CD4-positive, alpha-beta T cell treated with Interleukin-17A for 4 hours (primary cell): Measurements from ENCODE around the gene C3orf22.

Experiments
- DNase-seq: peaks from one replicate; pipeline ENCODE4 v3.0.0-alpha.2; 2020; ENCODE audit warnings: mixed read lengths

C3orf22 gene

DNA sequence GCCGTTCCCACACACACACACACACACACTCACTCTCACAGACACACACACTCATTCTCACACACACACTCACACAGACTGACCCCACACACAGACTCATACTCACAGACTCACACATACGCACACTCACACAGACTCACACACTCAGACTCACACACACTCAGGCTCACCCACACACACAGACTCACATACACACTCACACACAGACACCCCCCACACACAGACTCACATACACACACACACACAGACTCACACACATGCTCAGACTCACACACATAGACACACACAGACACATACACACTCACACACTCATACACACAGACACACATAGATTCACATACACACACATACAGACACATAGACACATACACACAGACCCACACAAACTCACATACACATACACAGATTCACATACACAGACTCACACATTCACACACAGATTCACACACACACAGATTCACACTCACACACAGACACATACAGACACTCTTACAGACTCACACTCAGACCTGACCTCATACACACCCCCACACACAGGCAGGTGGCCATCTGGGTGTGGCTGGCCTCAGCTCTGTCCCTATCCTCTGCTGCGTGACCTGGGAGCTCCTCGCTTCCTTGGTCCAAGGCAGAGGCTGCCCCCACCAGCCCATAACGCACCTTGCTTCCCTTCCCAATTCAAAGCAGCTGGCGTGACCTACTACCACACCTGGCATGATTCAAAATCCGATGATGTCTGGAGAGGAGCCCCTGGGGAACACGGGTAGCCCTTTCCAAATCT lies 1.9 kb downstream of the C3orf22 start:
- DNase-seq, result no peak

DNA sequence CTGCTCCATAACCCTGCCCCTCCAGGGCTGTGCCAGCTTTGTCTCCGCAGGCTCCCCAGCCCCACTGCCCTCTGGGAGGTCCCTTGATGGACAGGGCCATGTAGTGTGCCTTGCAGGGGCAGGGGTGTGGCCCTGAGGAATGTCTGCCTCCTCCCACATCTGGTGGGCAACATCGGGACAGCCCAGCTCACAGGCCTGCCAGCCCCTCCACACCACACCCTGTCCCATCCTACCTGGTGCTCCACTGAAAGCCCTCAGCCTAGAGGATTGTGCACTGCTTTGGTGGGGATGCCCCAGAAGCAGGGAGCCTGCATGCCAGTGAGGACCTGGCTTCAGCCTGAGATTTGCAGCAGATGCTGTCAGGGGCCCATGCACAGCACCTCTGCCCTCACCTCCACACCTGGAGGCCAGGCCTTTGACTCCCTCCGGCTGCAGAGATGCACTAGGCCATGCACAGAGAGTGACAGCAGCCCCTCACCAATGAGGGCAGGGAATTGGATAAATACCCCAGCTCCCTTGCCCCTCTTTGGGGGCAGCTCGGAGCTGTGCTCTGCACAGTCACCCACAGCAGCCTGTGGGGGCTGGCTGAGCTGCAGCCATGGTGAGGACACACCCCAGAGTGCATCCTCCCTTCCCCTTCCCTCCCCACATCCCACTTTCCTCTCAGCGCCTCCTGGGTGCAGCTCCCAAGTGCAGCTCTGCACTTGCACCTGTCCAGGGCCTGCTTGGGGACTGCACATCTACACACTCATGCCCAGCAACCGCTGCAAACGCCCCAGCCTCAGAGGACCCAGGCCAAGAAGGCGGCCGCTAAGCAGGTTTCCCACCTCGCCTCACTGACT lies 2.7 kb downstream of the C3orf22 start:
- no peak for DNase-seq

DNA sequence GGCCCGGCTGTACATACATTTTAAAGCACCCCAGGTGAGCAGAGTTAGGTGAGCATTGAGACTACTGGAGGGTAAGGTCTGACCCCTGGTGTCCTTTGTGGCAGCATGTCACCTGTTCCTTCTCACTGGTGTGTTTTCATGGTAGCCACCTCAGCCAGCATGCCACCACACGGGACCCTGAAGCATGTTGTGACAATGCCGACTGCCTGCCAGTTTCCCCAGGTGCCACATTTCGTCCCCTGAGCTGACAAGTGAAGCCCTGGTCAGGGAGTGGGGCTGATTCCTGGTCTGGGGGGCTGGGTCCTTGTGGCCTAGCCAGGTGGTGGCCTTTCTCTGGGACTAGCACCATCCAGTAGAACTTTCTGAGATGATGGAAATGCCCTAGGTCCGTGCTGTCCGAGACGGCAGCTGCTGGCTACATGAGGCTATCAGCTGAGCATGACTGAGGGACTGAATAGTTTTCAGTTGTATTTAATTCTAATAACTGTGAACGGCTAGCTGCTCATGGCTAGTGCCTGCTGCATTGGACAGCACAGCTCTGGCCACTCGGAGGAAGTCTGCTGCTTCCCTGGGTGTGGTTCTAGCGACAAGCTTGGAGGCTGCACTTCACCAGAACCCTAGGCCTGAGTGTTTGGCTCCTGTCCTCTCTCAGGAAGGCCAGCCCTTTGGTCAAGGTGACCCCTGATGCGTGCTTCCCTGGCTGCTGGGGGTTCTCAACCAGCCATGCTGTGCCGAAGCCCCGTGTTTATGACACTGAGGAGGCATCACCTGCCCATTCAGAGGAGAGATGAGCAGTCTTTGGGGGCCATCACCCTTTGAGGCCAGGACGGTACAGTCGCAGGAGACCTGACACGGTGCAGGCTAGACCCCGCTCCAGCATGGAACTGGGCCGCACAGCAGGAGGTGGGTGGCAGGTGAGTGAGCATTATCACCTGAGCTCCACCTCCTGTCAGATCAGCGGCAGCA lies 3.9 kb downstream of the C3orf22 start:
- DNase-seq, result no peak

DNA sequence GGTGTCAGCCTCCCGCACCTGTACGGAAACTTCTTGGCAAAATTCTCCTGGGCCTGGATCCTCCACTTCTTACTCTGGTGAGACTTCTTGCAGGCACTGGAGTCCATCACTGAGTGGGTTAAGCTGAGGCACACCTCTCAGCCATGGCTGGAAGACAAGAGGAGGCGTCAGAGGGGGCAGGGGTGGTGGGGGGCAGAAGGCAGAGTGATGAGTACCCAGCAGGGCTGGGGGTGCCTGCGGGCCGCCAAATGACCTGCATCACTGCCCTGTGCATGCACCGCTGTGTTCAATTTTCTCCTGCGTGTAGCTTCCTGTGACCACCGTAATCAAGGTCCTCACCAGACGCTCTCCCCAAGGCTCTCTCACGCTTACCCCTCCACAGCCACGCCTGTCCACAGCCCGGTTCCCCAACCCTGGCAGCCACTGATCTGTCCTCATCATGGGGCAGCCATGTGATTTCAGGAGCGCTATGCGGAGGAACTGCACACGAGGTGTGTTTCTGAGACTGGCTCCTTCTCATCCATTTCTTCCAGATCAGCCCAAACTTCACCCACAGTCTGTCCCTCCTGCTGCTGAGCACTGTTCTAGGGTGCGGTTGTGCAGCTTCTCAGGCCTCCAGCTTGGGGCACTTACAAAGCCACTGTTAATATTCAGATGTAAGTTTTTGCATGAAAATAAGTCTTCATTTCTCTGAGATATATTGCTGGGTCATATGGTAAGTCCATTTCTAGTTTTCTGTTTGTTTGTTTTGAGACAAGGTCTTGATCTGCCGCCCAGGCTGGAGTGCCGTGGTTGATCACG lies 5.2 kb downstream of the C3orf22 start:
- DNase-seq, result no peak

- DNase-seq, result no peak
Observed at GRCh38 chr3:126552688-126553283, 5.9 kb downstream of the C3orf22 start.

DNA sequence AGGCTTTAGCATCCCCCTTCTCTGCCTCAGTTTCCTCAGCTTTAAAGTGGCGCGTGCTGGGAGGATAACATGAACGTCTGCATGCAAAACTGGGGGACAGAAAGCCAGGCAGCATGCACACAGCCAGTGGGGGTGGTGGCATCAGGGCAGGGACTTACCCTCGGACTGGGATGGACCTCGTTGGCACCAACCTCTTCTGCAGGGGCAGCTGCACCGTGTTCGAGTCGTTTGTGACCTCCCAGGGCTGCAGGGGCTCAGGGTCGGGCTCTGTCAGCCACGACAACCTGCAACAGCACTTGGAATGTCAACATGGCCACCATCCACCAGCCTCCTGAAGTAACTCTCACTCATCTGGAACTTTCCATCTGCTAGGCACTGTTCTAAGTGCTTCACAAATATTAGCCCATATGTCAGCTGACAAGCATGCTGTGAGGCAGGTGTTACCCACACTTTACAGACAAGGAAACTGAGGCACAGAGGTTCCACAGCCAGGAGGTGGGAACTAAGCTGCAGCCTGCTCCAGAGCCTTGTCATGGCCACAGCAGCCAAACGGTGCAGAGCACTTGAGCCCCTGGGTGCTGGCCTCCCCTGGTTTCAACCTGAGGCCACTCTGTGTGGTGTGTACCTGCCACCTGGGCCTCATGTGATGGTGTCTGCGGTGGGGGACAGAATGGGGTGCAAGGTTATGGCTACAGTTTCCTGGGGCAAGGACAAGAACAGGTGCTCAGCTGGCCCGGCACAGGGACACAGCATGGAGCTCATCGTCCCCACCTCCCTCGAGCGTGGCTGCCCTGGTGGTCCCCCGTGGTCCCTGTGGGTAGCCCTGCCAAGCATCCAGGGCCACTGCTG lies 6.7 kb downstream of the C3orf22 start:
- DNase-seq, result no peak

DNA sequence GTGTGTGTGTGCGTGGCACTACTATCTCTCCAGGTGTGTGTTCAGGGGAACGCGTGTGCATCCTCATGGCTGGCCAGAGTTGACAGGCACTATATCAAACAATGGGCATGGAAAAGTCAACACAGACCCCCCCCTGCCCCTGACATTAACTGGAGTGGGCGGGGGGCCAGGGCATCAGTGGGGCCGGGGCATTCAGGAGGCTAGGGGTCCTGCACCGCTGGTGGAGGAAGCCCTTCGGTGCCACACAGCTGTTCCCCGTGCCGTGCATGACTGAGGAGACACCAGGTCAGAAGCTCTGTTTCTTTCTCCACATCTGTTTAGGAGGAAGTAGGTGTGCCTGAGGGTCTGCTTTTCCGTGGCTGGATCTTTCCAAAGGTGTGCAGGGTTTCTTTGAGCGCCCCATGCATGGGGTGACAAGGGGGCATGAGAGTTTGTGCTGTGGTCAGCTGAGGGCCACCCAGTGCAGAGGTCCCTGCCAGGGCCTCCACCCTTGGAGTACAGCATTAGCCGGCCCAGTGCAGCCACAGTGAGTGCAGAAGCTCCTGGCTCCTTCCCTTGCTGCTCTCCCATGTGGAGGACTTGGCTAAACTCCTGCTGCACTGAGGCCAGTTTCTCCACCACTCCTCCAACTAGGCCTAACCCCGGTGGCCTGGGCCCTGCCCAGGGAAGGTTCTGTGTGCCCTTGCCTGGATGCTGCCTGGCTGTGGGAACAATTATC lies 7.5 kb downstream of the C3orf22 start:
- DNase-seq, result no peak

DNA sequence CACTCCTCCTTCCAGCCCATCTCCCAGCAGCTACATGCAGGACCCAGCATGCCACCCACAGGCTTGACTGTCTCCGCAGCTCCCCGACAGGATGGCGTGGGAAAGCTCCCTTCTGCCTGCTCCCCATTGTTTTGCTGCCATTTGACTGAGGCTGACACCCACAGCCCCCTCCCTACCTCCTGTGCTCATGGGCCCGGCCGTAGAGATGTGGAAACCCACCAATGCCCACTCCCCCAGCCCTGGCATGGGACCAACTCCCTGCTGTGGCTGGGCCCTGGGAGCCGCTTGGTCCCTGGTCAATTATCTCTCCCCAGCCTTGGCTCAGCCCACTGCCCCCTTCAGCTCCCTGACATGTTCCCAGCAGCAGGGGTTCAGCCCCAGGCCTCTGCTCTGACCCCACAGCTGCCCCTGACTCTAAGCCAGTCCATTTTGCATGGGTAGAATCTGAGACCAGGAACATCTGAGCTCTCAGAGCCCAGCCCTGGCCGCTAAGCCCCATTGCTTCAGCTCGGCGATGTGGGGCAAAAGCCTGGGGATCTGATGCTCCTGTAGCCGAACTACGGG lies 8.2 kb downstream of the C3orf22 start:
- no peak for DNase-seq

DNA sequence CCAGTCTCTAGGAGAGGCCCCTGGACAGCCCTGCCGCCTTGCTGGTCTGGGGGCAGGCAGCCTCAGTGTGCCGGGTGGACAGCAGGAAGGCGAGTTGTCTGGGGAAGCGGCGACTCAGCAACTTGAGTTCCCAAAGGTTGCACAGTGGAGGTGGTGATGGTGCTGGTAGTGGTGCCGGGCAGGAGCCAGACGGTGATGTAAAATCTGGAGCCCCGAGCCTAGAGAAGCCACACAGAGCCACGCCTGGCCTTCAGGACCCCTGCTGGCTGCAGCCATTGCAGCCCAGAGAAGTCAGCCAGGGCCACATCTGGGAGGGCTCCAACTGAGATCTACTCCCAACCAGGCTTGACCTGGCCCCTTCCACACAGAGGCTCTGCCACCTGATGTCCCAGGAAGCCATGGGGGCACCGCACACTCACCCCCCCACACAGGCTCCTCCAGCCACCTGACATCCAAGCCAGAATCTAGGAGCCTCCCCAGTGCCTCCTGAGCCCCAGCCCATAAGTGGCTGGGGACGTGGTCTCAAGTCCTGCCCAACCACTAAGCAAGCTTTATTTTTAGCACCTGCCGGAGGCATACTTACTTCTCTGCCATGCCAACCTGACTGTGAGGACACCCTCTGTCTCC lies 8.8 kb downstream of the C3orf22 start:
- DNase-seq, result no peak

DNA sequence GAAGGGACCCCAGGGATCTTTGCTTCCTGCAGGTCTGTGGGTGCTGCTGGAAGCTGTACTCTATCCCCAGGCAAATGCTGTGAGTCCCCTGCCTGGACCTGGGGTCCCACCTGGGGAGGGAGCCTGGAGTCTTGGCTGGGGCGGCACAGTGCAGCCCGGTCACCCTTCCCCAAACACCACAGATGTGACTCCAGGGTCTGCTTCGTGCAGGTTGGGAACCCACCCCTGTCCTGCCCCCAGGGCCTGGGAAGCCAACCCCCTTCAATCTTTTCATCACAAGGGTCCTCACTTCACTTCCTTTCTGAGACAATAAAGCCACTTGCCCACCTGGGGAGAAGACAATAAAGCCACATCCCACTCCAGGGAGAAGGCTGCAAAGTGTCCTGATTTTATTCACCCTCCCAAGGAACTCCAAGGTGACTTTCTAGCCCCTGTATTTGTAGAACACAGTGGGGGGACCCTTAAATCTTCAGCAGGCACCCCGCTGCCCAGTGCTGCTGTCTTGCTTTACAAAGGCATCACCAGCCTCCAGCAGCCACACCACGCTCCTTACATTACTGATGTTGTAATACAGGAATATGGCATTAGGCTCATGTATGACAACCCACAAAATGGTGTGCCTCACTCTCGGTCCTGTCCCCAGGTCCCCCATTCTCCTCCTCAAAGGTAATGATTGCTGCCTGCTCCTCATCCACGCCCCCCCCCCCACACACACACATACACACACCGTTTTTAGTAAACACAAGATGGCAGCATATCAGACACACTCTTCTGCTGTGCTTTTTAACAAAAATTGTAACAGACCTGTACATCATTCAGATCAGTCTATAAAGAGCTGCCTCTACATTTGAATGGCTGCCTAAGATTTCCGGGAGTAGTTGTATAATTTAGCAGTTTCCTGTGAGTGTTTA lies 9.9 kb downstream of the C3orf22 start:
- no peak for DNase-seq

DNA sequence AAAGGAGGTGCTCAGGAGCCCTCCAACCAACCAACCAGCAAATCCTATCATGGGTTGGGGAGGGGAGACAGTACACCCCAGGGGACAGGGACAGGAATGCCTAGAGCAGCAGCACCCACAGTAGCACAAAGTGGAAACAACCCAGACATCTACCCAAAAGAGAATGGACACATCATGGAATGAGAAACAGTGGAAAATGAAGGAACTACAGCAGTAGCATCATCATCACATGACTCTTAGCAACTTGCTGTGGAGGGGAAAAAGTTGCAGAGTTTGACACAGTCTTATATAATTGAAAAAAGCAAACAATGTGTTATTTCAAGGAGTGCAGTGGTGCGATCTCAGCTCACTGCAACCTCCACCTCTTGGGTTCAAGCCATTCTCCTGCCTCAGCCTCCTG lies 11.0 kb downstream of the C3orf22 start:
- DNase-seq, result no peak

DNA sequence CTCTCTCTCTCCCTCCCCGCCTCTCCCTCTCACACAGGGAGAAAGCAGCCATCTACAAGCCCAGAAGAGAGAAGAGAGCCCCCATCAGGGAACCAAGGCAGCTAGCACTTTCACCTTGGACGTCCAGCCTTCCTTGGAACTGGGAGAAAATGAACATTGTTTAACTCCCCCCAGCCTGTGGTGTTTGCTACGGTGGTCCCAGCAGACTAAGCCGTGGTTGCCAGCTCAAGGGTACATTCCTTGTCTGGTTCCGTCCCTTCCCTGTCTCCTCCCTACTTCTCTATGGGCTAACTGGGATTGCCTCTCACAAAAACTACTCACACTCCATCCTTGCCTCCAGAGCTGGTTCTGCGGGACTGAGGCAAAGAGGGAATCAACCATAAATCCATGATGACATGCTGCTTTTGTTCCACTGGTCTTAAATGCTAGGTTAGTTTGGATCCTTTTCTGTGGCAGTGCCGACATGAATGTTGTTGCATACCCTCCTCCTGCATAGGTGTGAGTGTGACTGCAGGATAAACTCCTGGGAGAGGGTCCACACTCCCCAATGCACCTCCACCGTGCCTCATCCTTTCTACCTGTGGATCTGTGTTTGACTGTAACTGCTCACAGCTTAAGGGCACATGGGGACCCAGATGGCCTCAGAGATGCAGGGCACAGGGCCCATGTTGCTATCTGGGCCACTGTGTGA lies 12.0 kb downstream of the C3orf22 start:
- DNase-seq, result no peak

- DNase-seq, result no peak
Observed at GRCh38 chr3:126546013-126546412, 12.7 kb downstream of the C3orf22 start.

GRCh38 chr3:126545544-126545943 lies 13.2 kb downstream of the C3orf22 start:
- no peak for DNase-seq

DNA sequence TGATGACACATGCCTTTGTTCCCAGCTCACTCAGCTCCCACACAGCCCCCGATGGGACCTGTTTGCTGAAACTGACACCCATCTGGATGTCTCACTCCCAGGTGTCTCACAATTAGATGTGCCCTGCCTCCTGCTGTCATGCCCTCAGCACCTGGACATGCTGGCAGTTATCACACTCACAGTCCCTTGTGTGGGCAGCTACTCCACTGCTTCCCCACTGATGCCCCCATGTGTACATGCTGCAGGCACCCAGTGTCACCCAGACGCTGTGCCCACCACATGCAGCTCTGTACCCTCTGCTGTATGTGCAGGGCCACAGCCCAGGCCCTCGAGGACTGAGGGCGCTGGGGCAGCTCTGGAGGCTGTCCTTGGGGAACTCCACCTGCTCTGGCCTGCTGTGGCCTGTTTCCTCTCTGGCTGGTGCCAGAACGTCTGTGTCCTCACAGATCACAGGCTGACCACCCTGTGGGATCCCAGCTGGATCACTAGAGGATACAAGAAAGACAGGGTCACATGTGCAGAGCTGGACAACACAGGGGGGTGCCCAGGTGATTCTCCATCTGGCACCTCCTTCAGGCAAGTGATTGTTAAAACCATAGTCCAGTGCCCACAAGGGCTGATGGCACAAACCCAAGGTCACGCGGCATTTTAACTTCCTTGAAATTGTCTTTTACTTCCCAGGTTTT lies 14.0 kb downstream of the C3orf22 start:
- DNase-seq, result no peak

GRCh38 chr3:126543457-126544061 lies 15.2 kb downstream of the C3orf22 start:
- DNase-seq, result no peak
